ENCODE results near the gene CYB5R3.

DNA sequence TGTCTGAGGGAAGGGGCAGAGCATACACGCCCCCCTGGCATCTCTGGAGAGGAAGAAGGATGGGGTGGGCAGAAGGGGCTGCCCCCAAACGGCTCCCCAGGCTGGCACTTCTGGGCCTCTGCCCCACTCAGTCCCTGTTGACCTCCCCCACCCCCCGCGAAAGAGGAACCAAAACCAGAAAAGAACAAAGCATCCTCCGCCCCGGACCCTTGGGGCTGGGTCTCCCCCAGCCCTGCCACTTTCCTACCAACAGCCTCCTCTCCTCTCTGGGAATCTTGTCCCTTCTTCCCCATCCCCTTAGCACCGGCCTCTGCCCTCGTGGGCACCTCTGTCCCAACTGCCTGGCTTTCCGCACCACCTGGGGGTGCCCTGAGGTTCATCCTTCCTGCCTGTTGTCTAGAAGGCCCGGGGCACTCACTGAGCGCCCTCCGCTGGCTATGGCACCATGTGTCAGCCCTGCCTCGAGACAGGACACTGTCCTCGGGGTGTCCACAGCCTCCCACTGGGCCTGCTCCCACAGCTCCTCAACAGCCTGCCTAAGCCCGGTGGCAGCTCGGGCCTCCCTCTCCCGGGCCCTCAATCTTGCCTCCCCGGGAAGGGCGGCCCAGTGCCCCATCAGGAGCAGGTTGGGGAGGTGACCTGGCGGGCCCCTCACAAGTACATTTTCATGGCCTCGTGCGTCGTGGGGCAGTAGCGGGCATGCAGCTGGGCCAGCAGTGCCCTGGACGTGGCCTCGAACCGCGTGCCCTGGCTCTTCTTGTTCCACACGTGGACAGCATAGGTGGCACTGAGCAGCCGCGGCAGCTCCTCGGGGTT lies 43.3 kb upstream of the CYB5R3 start:
- TF ChIP-seq EZH2 (IDR thresholded peaks at IDR 0.05; ENCODE audit: insufficient read depth, poor library complexity, severe bottlenecking) (no peak), EZH2phosphoT487 (IDR thresholded peaks at IDR 0.05; ENCODE audit: insufficient read depth, low read depth) (no peak)
